ENCODE data around the gene MBOAT7. TPM values are rescaled to one million over a fixed set of nuclear protein-coding genes. Genes with fewer than 3 reads are reported as not detected.
A peak's percentile ranks its signal among the peaks of the same experiment; 100 is the strongest.

MBOAT7 gene
- total and polyA plus RNA-seq, 2 donors (not counting 3 experiments of a cell fraction or from before 2014, with no cell fraction given) = 204 to 218 TPM

DNA sequence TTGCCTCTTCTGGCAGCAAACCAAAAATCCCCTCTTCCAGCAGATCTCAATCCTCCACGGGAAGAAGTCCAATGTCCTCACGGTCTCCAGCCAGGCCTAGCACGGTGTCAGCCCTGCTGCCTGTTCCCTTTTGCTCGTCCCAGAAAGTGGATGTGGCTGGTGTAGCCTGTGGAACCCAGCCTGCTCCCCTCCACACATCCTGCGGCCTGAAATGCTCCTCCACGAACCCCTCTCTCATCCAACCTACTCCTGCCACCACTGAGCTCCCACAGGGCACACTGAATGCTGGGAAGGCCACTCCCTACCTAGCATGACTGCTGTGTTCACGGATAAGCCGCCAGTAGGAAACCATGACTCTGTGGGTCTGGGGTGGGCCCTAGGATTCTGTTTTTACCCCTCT is 3.0 kb downstream of the MBOAT7 start:
- Histone ChIP-seq H3K4me2 (ENCODE audit: insufficient read depth, low read length) (no peak overlapping the region), H3K36me3 (ENCODE audit: control insufficient read depth in 2 of 2, extremely low read depth in 1 of 2, insufficient read depth in 2 of 2, low read length in 2 of 2) (peaks cover 7 to 17% of the 10 kb centered on the region in 2 experiments), H3K79me2 (ENCODE audit: control insufficient read depth, insufficient read depth, low read length) (peaks cover 31% of the 10 kb centered on the region), H3K27ac (ENCODE audit: insufficient read depth, low read depth, low read length) (no peak overlapping the region), H3K9ac (replicated peaks; ENCODE audit: extremely low read depth, insufficient read depth, low read length) (no peak overlapping the region), H2AFZ (ENCODE audit: low read depth, low read length) (no peak overlapping the region), H3K4me1 (ENCODE audit: control insufficient read depth, extremely low read depth, insufficient read depth, low read length) (peaks cover 9% of the 10 kb centered on the region), H4K20me1 (replicated peaks; ENCODE audit: control insufficient read depth, extremely low read depth, insufficient read depth, low read length) (no peaks in the 10 kb centered on the region), H3K4me3 (replicated peaks in 1 of 3; ENCODE audit: insufficient read depth in 1 of 3, low read depth in 1 of 3, low read length in 3 of 3) (no peak overlapping the region), H3K27me3 (ENCODE audit: control insufficient read depth in 2 of 2, insufficient read depth in 2 of 2, low read length in 2 of 2) (no peaks in the 10 kb centered on the region), H3K9me1 (replicated peaks; ENCODE audit: control insufficient read depth, extremely low read depth, insufficient read depth, low read length) (no peaks in the 10 kb centered on the region), H3K9me3 (replicated peaks; ENCODE audit: control insufficient read depth, insufficient read depth, low read length) (no peaks in the 10 kb centered on the region)
- dilution Hi-C loops (cut with MboI; ENCODE audit: extremely low pct_ligation_motif_present, low sequenced_read_pairs) = no loop called here
- DNase-seq (ENCODE audit: low read depth, low spot score) = no peak
- no peak for FAIRE-seq
- ChIA-PET CTCF (interaction anchor here (1.1 kb wide), 1 partner anchor 18 kb away, joined by 4 read pairs; no protein-coding TSS in a partner anchor), POLR2A (no interaction called here)
- intact Hi-C loops (cut with micrococcal nuclease) = no loop called here
- TF ChIP-seq FOS (IDR thresholded peaks at IDR 0.05; ENCODE audit: borderline replicate concordance, insufficient read depth, low read length) (no peak), MYC (IDR thresholded peaks at IDR 0.05; ENCODE audit: low read depth, low read length) (no peak), POLR2AphosphoS5 (IDR thresholded peaks at IDR 0.05; ENCODE audit: insufficient read depth, low read depth, low read length) (no peak), MAX (IDR thresholded peaks at IDR 0.05; ENCODE audit: insufficient read depth, insufficient read length) (no peak)
- BruUV-seq (replicated peaks) = no TSS peak

DNA sequence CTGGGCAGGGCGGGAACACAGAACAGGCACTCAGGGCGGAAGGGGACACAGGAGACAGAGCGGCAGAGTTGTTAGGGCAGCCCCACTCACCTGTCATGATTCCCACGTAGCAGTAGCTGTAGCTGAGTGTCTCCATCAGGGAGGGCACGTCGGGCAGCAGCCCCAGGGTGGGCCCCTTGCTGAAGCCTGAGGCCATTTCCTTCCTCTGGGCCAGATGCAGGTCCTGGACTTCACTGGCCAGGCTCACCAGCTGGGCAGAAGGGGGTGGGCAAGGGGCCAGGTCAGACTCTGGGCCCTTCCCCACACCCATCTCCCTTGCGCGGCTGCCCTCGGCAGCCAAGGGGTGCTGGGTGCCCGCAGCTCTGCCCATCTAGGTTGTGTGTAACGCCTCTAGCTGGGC is 5.9 kb downstream of the MBOAT7 start:
- POLR2A ChIA-PET = no interaction called here
- CTCF ChIA-PET = interaction anchor here (1.2 to 1.3 kb wide), 2 partner anchors 15 to 24 kb away, joined by 4 read pairs; partner anchors contain the start of gene LENG1
- no peak overlapping the region for H3K4me3 ChIP-seq (replicated peaks in 1 of 3; ENCODE audit: insufficient read depth in 1 of 3, low read depth in 1 of 3, low read length in 3 of 3)
- FAIRE-seq = no peak
- H3K9me3 ChIP-seq (replicated peaks; ENCODE audit: control insufficient read depth, insufficient read depth, low read length) = no peaks in the 10 kb centered on the region
- no peaks in the 10 kb centered on the region for H3K9me1 ChIP-seq (replicated peaks; ENCODE audit: control insufficient read depth, extremely low read depth, insufficient read depth, low read length)
- H2AFZ ChIP-seq (ENCODE audit: low read depth, low read length) = no peak overlapping the region
- TF ChIP-seq POLR2A (IDR thresholded peaks at IDR 0.05; ENCODE audit: low read depth, low read length) (no peak), JUN (IDR thresholded peaks at IDR 0.05; ENCODE audit: borderline replicate concordance, insufficient read depth, insufficient read length, low read depth) (no peak), MYC (IDR thresholded peaks at IDR 0.05; ENCODE audit: low read depth, low read length) (no peak), POLR2AphosphoS5 (IDR thresholded peaks at IDR 0.05; ENCODE audit: insufficient read depth, low read depth, low read length) (no peak), MAX (IDR thresholded peaks at IDR 0.05; ENCODE audit: insufficient read depth, insufficient read length) (no peak), FOS (IDR thresholded peaks at IDR 0.05; ENCODE audit: borderline replicate concordance, insufficient read depth, low read length) (no peak), GATA2 (IDR thresholded peaks at IDR 0.05; ENCODE audit: insufficient read depth, insufficient read length, low read depth, low read length) (no peak), EZH2 (IDR thresholded peaks at IDR 0.05; ENCODE audit: borderline replicate concordance, low read depth, low read length, severe bottlenecking) (no peak)
- TF ChIP-seq, protein P1, sequence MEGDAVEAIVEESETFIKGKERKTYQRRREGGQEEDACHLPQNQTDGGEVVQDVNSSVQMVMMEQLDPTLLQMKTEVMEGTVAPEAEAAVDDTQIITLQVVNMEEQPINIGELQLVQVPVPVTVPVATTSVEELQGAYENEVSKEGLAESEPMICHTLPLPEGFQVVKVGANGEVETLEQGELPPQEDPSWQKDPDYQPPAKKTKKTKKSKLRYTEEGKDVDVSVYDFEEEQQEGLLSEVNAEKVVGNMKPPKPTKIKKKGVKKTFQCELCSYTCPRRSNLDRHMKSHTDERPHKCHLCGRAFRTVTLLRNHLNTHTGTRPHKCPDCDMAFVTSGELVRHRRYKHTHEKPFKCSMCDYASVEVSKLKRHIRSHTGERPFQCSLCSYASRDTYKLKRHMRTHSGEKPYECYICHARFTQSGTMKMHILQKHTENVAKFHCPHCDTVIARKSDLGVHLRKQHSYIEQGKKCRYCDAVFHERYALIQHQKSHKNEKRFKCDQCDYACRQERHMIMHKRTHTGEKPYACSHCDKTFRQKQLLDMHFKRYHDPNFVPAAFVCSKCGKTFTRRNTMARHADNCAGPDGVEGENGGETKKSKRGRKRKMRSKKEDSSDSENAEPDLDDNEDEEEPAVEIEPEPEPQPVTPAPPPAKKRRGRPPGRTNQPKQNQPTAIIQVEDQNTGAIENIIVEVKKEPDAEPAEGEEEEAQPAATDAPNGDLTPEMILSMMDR (IDR thresholded peaks at IDR 0.05; ENCODE audit: extremely low read depth in 1 of 2, insufficient read depth in 1 of 2, low read depth in 1 of 2, low read length in 2 of 2) = no peak
- no peaks in the 10 kb centered on the region for H3K27me3 ChIP-seq (ENCODE audit: control insufficient read depth in 2 of 2, insufficient read depth in 2 of 2, low read length in 2 of 2)
- no peak overlapping the region for H3K27ac ChIP-seq (ENCODE audit: insufficient read depth, low read depth, low read length)
- no peak overlapping the region for H3K4me2 ChIP-seq (ENCODE audit: insufficient read depth, low read length)
- DNase-seq (ENCODE audit: low read depth, low spot score) = peak; percentile 26
- intact Hi-C loops (cut with micrococcal nuclease) = no loop called here
- no peak overlapping the region for H3K9ac ChIP-seq (replicated peaks; ENCODE audit: extremely low read depth, insufficient read depth, low read length)
- H3K36me3 ChIP-seq (ENCODE audit: control insufficient read depth in 2 of 2, extremely low read depth in 1 of 2, insufficient read depth in 2 of 2, low read length in 2 of 2) = peaks cover 11 to 38% of the 10 kb centered on the region in 2 experiments
- BruUV-seq (replicated peaks) = no TSS peak
- H3K4me1 ChIP-seq (ENCODE audit: control insufficient read depth, extremely low read depth, insufficient read depth, low read length) = peaks cover 9% of the 10 kb centered on the region
- peaks cover 24% of the 10 kb centered on the region for H3K79me2 ChIP-seq (ENCODE audit: control insufficient read depth, insufficient read depth, low read length)
- no peaks in the 10 kb centered on the region for H4K20me1 ChIP-seq (replicated peaks; ENCODE audit: control insufficient read depth, extremely low read depth, insufficient read depth, low read length)
- dilution Hi-C loops (cut with MboI; ENCODE audit: extremely low pct_ligation_motif_present, low sequenced_read_pairs) = no loop called here
